Uterus (tissue), 2 donors: ENCODE data around the gene DNAH1.

ENCODE experiments used
- CTCF ChIP-seq, 4 experiments: fragments of 200-600 bp in 2 of 4; fragments of 450-650 bp in 2 of 4; sonication (generic) in 2 of 4; IDR thresholded peaks; one replicate each; pipeline ENCODE4 v1.5.1; 2016 to 2019; ENCODE audit warnings: antibody characterized with exemption in 4 of 4, mild to moderate bottlenecking in 2 of 4, moderate library complexity in 1 of 4
- POLR2A ChIP-seq, 2 donors: fragments of 450-650 bp; IDR thresholded peaks; one replicate each; pipeline ENCODE4 v1.6.1; 2016; ENCODE audit warnings: antibody characterized with exemption in 2 of 2, mild to moderate bottlenecking in 1 of 2, moderate library complexity in 1 of 2

DNA sequence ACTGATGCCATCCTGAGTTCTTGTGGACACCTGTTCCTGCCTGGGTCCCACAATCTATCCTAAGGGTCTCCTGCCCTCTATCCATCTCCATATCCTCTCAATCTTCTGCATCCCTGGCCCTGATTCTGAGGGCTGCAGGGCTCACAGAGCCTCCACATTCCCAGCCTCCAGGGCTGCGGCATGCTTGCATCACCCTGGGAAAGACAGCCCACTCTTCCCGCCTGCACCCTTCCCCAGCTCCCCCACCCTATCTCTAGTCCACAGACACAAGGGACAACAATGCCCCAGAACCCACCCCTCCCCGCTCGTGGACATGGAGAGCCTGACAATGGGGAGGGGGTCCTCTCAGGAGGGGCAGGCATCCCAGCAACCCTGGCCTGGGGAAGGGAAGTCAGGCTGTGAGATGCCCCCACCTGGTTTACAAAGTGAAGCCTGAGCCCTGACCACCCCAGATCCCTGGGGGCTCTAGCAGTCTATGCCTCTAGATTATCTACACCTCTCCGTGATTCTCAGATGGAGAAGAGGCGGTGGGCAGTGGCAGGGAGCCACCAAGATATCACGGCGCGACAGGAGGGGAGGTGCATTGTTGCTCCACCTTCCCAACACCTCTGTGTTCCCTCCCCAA, 118.5 kb downstream of the DNAH1 start:
- TF ChIP-seq CTCF (IDR thresholded peaks at IDR 0.05): no peak
- no peak for TF ChIP-seq POLR2A (IDR thresholded peaks at IDR 0.05)
